ENCODE measurements around the gene RNF212. TPM values are rescaled to one million over a fixed set of nuclear protein-coding genes. Genes with fewer than 3 reads are reported as not detected.

Gene RNF212
- total and polyA plus RNA-seq, 10 of the 15 experiments (the other 5 are each of a cell fraction or from before 2014, with no cell fraction given), result not detected

DNA sequence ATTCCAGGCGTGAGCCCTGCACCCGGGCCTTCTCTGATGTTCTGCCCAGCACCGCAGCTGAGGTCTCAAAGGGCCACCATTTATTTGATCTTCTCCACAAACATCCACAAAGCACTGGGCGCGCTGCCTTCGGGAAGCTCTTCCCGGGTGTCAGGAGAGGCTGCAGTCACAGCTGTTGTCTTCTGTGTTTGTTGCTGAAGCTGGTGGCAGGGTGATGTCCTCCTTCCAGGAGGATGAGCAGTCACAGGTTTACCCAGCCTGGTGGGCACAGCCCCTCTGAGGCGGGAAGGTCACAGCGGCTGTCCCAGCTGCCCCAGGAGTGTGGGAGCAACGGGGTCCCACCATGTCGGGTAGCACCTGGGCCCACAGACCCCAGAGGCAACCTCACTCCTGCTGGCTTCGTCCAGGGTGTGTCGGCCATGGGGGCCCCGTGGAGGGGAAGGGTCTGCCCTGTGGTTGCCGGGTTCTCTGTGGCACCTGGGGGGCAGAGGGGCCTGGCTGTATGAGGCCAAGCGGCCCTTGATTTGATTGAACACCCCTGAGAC lies 74.3 kb downstream of the RNF212 start:
- no TSS peak for BruUV-seq (replicated peaks)
- Histone ChIP-seq H3K4me3 (no peak overlapping the region), H4K20me1 (ENCODE audit: control insufficient read depth, insufficient read depth) (no peaks in the 10 kb centered on the region), H3K27ac (ENCODE audit: control insufficient read depth, insufficient read depth) (no peak overlapping the region), H3K36me3 (ENCODE audit: control insufficient read depth in 2 of 2, insufficient read depth in 2 of 2, low read length in 1 of 2) (no peaks in the 10 kb centered on the region), H2AFZ (ENCODE audit: control insufficient read depth, low read depth, low read length) (no peak overlapping the region), H3K9ac (ENCODE audit: control insufficient read depth, insufficient read depth, low read length) (no peak overlapping the region), H3K4me1 (ENCODE audit: control insufficient read depth, insufficient read depth, low read length) (no peaks in the 10 kb centered on the region), H3K4me2 (ENCODE audit: control insufficient read depth, insufficient read depth) (no peak overlapping the region), H3K9me3 (replicated peaks; ENCODE audit: control insufficient read depth, insufficient read depth, low read length) (no peaks in the 10 kb centered on the region; the same call in 2 of the 3 replicates), H3K79me2 (ENCODE audit: control insufficient read depth, insufficient read depth, low read length) (no peaks in the 10 kb centered on the region), H3K27me3 (replicated peaks in 1 of 2; ENCODE audit: control insufficient read depth in 2 of 2, insufficient read depth in 2 of 2, low read length in 1 of 2) (no peaks in the 10 kb centered on the region)
- POLR2A ChIA-PET, result no interaction called here
- RAD21 ChIA-PET (ENCODE audit: unreplicated experiment), result no interaction called here
- TF ChIP-seq, protein P1, sequence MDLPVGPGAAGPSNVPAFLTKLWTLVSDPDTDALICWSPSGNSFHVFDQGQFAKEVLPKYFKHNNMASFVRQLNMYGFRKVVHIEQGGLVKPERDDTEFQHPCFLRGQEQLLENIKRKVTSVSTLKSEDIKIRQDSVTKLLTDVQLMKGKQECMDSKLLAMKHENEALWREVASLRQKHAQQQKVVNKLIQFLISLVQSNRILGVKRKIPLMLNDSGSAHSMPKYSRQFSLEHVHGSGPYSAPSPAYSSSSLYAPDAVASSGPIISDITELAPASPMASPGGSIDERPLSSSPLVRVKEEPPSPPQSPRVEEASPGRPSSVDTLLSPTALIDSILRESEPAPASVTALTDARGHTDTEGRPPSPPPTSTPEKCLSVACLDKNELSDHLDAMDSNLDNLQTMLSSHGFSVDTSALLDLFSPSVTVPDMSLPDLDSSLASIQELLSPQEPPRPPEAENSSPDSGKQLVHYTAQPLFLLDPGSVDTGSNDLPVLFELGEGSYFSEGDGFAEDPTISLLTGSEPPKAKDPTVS (IDR thresholded peaks at IDR 0.05; ENCODE audit: low read depth, low read length), result no peak
- TF ChIP-seq IRF5 (IDR thresholded peaks at IDR 0.05; ENCODE audit: borderline replicate concordance), result no peak
- no peak for TF ChIP-seq MAX (IDR thresholded peaks at IDR 0.05; ENCODE audit: low read depth, low read length)
- TF ChIP-seq SIX5 (IDR thresholded peaks at IDR 0.05; ENCODE audit: low read depth, low read length, severe bottlenecking), result no peak
- TF ChIP-seq MTA2 (IDR thresholded peaks at IDR 0.05; ENCODE audit: low read depth), result no peak
- no peak for TF ChIP-seq JUND (IDR thresholded peaks at IDR 0.05; ENCODE audit: low read depth, low read length)
- no peak for TF ChIP-seq NFYB (IDR thresholded peaks at IDR 0.05; ENCODE audit: insufficient read depth, low read depth, low read length)
- DNase-seq (ENCODE audit: low read depth, low spot score), result no peak
- intact Hi-C loops (cut with micrococcal nuclease; ENCODE audit: unreplicated experiment) (no loop called here), in situ Hi-C loops (cut with MboI) (no loop called here)
- SMC1A ChIA-PET (ENCODE audit: uncharacterized antibody, unreplicated experiment), result no interaction called here
- 47% methylated on average over 16 of the region's 16 CpGs for WGBS (ENCODE audit: insufficient coverage, insufficient replicate concordance, low lambda C conversion rate, missing lambda C conversion rate)
- no peak for ATAC-seq
- FAIRE-seq, result no peak
- CTCF ChIA-PET, result no interaction called here

All from GM12878 (cell line).